Uterine smooth muscle cell (primary cell): ENCODE data around the gene NT5C2. TPM values are rescaled to one million over a fixed set of nuclear protein-coding genes. Genes with fewer than 3 reads are reported as not detected.

Experiments used
- total RNA-seq: library from RNA; depleted of rRNA; stranded (reverse); fragments of >200 nt; gene quantifications from 2 replicates; pipeline ENCODE4 v1.2.3, GENCODE V29; 2014

NT5C2 gene
- 54.2 and 79.4 TPM in 2 replicates for total RNA-seq

DNA sequence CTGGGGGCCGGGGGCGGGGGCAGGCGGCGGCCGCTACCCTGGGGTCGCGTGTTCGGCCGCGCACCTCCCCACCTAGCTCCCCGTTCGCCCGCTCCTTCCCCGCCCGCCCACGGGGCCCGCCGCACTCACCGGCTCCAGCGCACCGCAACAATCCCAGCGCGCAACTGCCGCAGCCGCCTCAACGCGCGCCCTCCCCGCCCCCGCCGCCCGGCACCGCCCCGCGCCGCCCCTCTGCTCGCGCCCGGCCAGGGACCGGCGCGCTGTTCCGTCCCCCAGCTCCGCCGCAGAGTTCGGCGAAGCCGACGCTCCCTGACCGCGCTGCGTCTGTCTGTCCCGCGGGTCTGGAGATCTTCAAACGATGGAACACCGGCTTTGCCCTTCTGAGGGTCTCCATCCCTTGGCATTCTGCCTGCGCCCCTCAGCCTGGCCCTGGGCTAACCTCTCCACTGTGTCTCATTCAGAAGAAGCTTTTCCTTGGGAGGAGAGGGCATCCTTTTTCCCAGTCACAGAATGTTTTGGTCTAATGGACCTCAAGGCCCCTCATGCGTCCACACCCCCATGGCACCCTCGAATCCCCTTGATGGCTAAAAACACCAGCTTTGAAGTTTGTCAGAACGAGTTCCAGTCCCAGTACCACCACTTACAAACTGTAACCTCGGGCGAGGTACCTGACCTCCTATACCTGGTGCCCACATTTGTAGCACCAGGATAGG lies at the start of gene NT5C2:
Gene NT5C2, minus strand, starts transcription at position 166 of the 713 bp plus-strand sequence. CDS start 18,314 bp downstream, outside the sequence.

Other genes starting within 250 kb of the NT5C2 start
- under 0.01 and 0.11 TPM in 2 replicates for gene RPEL1, start 52.6 kb upstream of the NT5C2 start, total RNA-seq
- 0.50 and 1.3 TPM in 2 replicates for gene INA, start 83.9 kb upstream of the NT5C2 start, total RNA-seq
- gene PCGF6, start 157.9 kb upstream of the NT5C2 start, total RNA-seq = 12.0 and 21.0 TPM in 2 replicates
- 4.2 and 7.7 TPM in 2 replicates for gene TAF5, start 174.7 kb upstream of the NT5C2 start, total RNA-seq
- gene ATP5MK, start 203.2 kb upstream of the NT5C2 start, total RNA-seq = 184 and 196 TPM in 2 replicates
- gene PDCD11, start 203.4 kb upstream of the NT5C2 start, total RNA-seq = 37.2 and 49.6 TPM in 2 replicates